Measurements from ENCODE around the gene FRMD4B. TPM values are rescaled to one million over a fixed set of nuclear protein-coding genes. Genes with fewer than 3 reads are reported as not detected.

Gene FRMD4B
- total RNA-seq, 1 donor from 2014 or later: 10.8 TPM

GRCh38 chr3:69121950-69122349, 263.9 kb downstream of the FRMD4B start:
- no peak for DNase-seq (ENCODE audit: low spot score)
- intact Hi-C loops (cut with DNase I): no loop called here

GRCh38 chr3:69121513-69121912, 264.4 kb downstream of the FRMD4B start:
- no peak for DNase-seq (ENCODE audit: low spot score)
- intact Hi-C loops (cut with DNase I): no loop called here

GRCh38 chr3:69120879-69121464, 264.9 kb downstream of the FRMD4B start:
- no peak for DNase-seq (ENCODE audit: low spot score)
- intact Hi-C loops (cut with DNase I): no loop called here

All from cardiac septum (tissue), 1 donor.